H9 (cell line): ENCODE results near the gene EXOC6. TPM values are rescaled to one million over a fixed set of nuclear protein-coding genes. Genes with fewer than 3 reads are reported as not detected.

Source experiments
- DNase-seq: peaks from one replicate; pipeline ENCODE4 v3.0.0-alpha.2; 2017
- H2AFZ ChIP-seq: one replicate; pipeline ENCODE4 v1.6.1; 2013; ENCODE audit warnings: mild to moderate bottlenecking, low read length, control low read depth, moderate library complexity
- H2AK5ac ChIP-seq: 2 replicates; pipeline ENCODE4 v1.6.1; 2013; ENCODE audit warnings: low read length, control low read depth, mixed read lengths; ENCODE audit not compliant: insufficient read length
- H2BK120ac ChIP-seq: one replicate; pipeline ENCODE4 v1.6.1; 2013; ENCODE audit warnings: low read depth, mild to moderate bottlenecking, low read length, control low read depth, inconsistent platforms; ENCODE audit not compliant: poor library complexity, severe bottlenecking
- H2BK12ac ChIP-seq: 2 replicates; pipeline ENCODE4 v1.6.1; 2013; ENCODE audit warnings: low read length, control low read depth, mixed read lengths, low read depth; ENCODE audit not compliant: insufficient read length
- H2BK15ac ChIP-seq: 2 replicates; pipeline ENCODE4 v1.6.1; 2013; ENCODE audit warnings: low read depth, low read length, control low read depth
- H2BK20ac ChIP-seq: one replicate; pipeline ENCODE4 v1.6.1; 2013; ENCODE audit warnings: low read depth, mild to moderate bottlenecking, low read length, control low read depth, inconsistent platforms; ENCODE audit not compliant: poor library complexity, severe bottlenecking
- H2BK5ac ChIP-seq: 2 replicates; pipeline ENCODE4 v1.6.1; 2013; ENCODE audit warnings: low read length, control low read depth, mixed read lengths; ENCODE audit not compliant: insufficient read length
- H3K14ac ChIP-seq: 2 replicates; pipeline ENCODE4 v1.6.1; 2013; ENCODE audit warnings: low read length, control low read depth; ENCODE audit not compliant: insufficient read depth
- H3K18ac ChIP-seq: 2 replicates; pipeline ENCODE4 v1.6.1; 2013; ENCODE audit warnings: low read depth, mild to moderate bottlenecking, mixed read lengths, low read length, control low read depth; ENCODE audit not compliant: insufficient read length
- H3K23ac ChIP-seq: 2 replicates; pipeline ENCODE4 v1.6.1; 2013; ENCODE audit warnings: low read length, control low read depth, mixed read lengths, low read depth; ENCODE audit not compliant: insufficient read length
- H3K23me2 ChIP-seq: 2 replicates; pipeline ENCODE4 v1.6.1; 2013; ENCODE audit warnings: low read depth, mild to moderate bottlenecking, mixed read lengths, low read length, control low read depth; ENCODE audit not compliant: insufficient read length, poor library complexity, severe bottlenecking
- H3K27ac ChIP-seq: 2 replicates; pipeline ENCODE4 v1.5.1; 2013; ENCODE audit warnings: low read length, control low read depth, mixed read lengths, low read depth; ENCODE audit not compliant: insufficient read length
- H3K27me3 ChIP-seq: 2 replicates; pipeline ENCODE4 v1.6.1; 2013; ENCODE audit warnings: low read length, control low read depth, inconsistent platforms; ENCODE audit not compliant: insufficient read depth
- H3K4ac ChIP-seq: 2 replicates; pipeline ENCODE4 v1.6.1; 2013; ENCODE audit warnings: low read depth, mild to moderate bottlenecking, control low read depth, inconsistent platforms, low read length, moderate library complexity
- H3K4me1 ChIP-seq: 2 replicates; pipeline ENCODE4 v1.6.1; 2013; ENCODE audit warnings: low read length, control low read depth, inconsistent platforms; ENCODE audit not compliant: insufficient read depth
- H3K4me2 ChIP-seq: 2 replicates; pipeline ENCODE4 v1.6.1; 2013; ENCODE audit warnings: low read length, control low read depth, mixed read lengths; ENCODE audit not compliant: insufficient read length, insufficient read depth
- H3K56ac ChIP-seq: 2 replicates; pipeline ENCODE4 v1.6.1; 2013; ENCODE audit warnings: low read depth, mild to moderate bottlenecking, mixed read lengths, low read length, control low read depth; ENCODE audit not compliant: insufficient read length
- H3K79me1 ChIP-seq: 2 replicates; pipeline ENCODE4 v1.6.1; 2013; ENCODE audit warnings: low read depth, mild to moderate bottlenecking, moderate library complexity, low read length, control low read depth, inconsistent platforms; ENCODE audit not compliant: insufficient read depth, poor library complexity, severe bottlenecking
- H3K79me2 ChIP-seq: 2 replicates; pipeline ENCODE4 v1.6.1; 2013; ENCODE audit warnings: low read length, control low read depth, inconsistent platforms; ENCODE audit not compliant: insufficient read depth
- H3K9ac ChIP-seq: 2 replicates; pipeline ENCODE4 v1.6.1; 2013; ENCODE audit warnings: low read length, control low read depth, mixed read lengths; ENCODE audit not compliant: insufficient read length; ENCODE audit errors: extremely low read depth
- H3K9me3 ChIP-seq: one replicate; pipeline ENCODE4 v1.6.1; 2013; ENCODE audit warnings: low read depth, low read length, inconsistent platforms; ENCODE audit not compliant: control insufficient read depth
- H3T11ph ChIP-seq: one replicate; pipeline ENCODE4 v1.6.1; 2013; ENCODE audit warnings: mild to moderate bottlenecking, low read length, control low read depth, inconsistent platforms
- H4K20me1 ChIP-seq: one replicate; pipeline ENCODE4 v1.6.1; 2013; ENCODE audit not compliant: control insufficient read depth, insufficient read length, insufficient read depth
- H4K5ac ChIP-seq: 2 replicates; pipeline ENCODE4 v1.6.1; 2013; ENCODE audit warnings: low read depth, mild to moderate bottlenecking, mixed read lengths, low read length, control low read depth; ENCODE audit not compliant: insufficient read length
- H4K8ac ChIP-seq: replicated peaks from 2 replicates; pipeline ENCODE4 v1.6.1; 2013; ENCODE audit warnings: low read length, control low read depth, mixed read lengths, low read depth; ENCODE audit not compliant: insufficient read length
- H4K91ac ChIP-seq: 2 replicates; pipeline ENCODE4 v1.6.1; 2013; ENCODE audit warnings: low read depth, mild to moderate bottlenecking, moderate library complexity, mixed read lengths, low read length, control low read depth; ENCODE audit not compliant: insufficient read length
- H3K27ac Mint-ChIP-seq, 3 experiments: 2 replicates in 2 of 3; 3 replicates in 1 of 3; pipeline ENCODE4 v1.8.0; 2020 to 2021; ENCODE audit warnings: mixed read lengths in 3 of 3, mild to moderate bottlenecking in 1 of 3, moderate library complexity in 1 of 3
- H3K27me3 Mint-ChIP-seq: 2 replicates; pipeline ENCODE4 v1.8.0; 2021; ENCODE audit warnings: low read depth, mild to moderate bottlenecking, moderate library complexity, mixed read lengths
- H3K36me3 Mint-ChIP-seq, 3 experiments: 2 replicates in 2 of 3; 3 replicates in 1 of 3; pipeline ENCODE4 v1.8.0; 2020 to 2021; ENCODE audit warnings: low read depth in 3 of 3, mixed read lengths in 3 of 3; ENCODE audit not compliant: insufficient read depth in 1 of 3
- H3K4me1 Mint-ChIP-seq, 2 experiments: 2 replicates each; pipeline ENCODE4 v1.8.0; 2020; ENCODE audit warnings: mixed read lengths in 2 of 2
- H3K4me3 Mint-ChIP-seq, 2 experiments: 2 replicates in 1 of 2; 3 replicates in 1 of 2; pipeline ENCODE4 v1.8.0; 2020 to 2021; ENCODE audit warnings: mild to moderate bottlenecking in 2 of 2, mixed read lengths in 2 of 2, moderate library complexity in 1 of 2
- H3K9me3 Mint-ChIP-seq, 2 experiments: 2 replicates in 1 of 2; 3 replicates in 1 of 2; pipeline ENCODE4 v1.8.0; 2020; ENCODE audit warnings: mild to moderate bottlenecking in 2 of 2, mixed read lengths in 2 of 2, moderate library complexity in 1 of 2
- CTCF ChIP-seq: fragments of 200-600 bp; sonication (generic); conservative IDR thresholded peaks from 3 replicates; pipeline ENCODE4 v1.8.0; 2021; ENCODE audit warnings: antibody characterized with exemption, mild to moderate bottlenecking
- WGBS: extraction: QIAGEN DNeasy Blood & Tissue Kit; methylation state at CpG from one replicate; pipeline ENCODE4 v1.1.7; 2013; ENCODE audit warnings: missing lambda C conversion rate, low lambda C conversion rate, mixed read lengths; ENCODE audit not compliant: insufficient read length; ENCODE audit errors: extremely low coverage; 5-methylcytosine and 5-hydroxymethylcytosine counted together
- total RNA-seq: library from RNA; stranded (reverse); gene quantifications from 2 replicates; pipeline ENCODE4 v1.2.1, GENCODE V29; 2021

The EXOC6 gene
- total RNA-seq, 1 experiment from 2014 or later, result 9.0 TPM

DNA sequence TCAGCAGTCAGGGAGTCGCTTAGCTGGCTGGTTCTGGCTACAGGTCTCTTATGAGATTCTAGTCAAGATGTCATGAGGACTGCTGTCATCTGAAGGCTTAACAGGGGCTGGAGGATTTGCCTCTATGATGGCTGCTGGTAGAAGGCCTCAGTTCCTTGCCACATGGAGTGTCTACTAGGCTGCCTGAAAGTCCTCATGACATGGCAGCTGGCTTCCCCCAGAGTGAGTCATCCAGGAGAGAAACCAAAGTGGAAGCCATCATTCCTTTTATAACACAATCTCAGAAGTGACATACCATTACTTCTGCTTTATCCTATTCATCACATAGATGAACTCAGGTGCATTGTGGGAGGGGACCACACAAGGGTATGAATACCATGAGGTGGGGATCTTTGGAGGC is 75.1 kb downstream of the EXOC6 start:
- Histone ChIP-seq H2BK15ac (no peak overlapping the region), H4K91ac (no peak overlapping the region), H2AFZ (no peak overlapping the region), H4K8ac (no peak overlapping the region), H3K4ac (no peak overlapping the region), H4K20me1 (no peaks in the 10 kb centered on the region), H3K4me1 (no peaks in the 10 kb centered on the region), H3K23ac (no peak overlapping the region), H3K14ac (no peak overlapping the region), H2BK20ac (no peak overlapping the region), H2BK5ac (no peak overlapping the region), H3K27me3 (no peaks in the 10 kb centered on the region), H2BK12ac (no peak overlapping the region), H3K4me2 (no peak overlapping the region), H3K56ac (no peak overlapping the region), H3K18ac (no peak overlapping the region), H3K79me1 (no peaks in the 10 kb centered on the region), H3K9ac (no peak overlapping the region), H3K9me3 (no peaks in the 10 kb centered on the region), H3K27ac (no peak overlapping the region), H2BK120ac (no peak overlapping the region), H3K79me2 (no peaks in the 10 kb centered on the region), H2AK5ac (no peak overlapping the region), H4K5ac (no peak overlapping the region), H3K23me2 (no peaks in the 10 kb centered on the region), H3T11ph (no peak overlapping the region)
- H3K36me3 Mint-ChIP-seq, result peaks cover 1 to 16% (median 4%) of the 10 kb centered on the region in 3 experiments; a peak in 3 of 7 replicates
- no peak for DNase-seq
- no peaks in the 10 kb centered on the region for H3K4me1 Mint-ChIP-seq
- H3K9me3 Mint-ChIP-seq, result peaks cover 10 to 11% of the 10 kb centered on the region in 2 experiments; a peak in 4 of 5 replicates
- TF ChIP-seq CTCF, result no peak
- H3K4me3 Mint-ChIP-seq, result no peak overlapping the region
- no peak overlapping the region; a peak in 1 of 7 replicates for H3K27ac Mint-ChIP-seq
- no peaks in the 10 kb centered on the region for H3K27me3 Mint-ChIP-seq
- no CpG with 5 or more reads among the region's 1 CpG for WGBS
